ENCODE data around the gene CHIT1.

- TF ChIP-seq POLR2A (IDR thresholded peaks at IDR 0.05; ENCODE audit: low read length), result no peak
- no peak for TF ChIP-seq GATA1 (IDR thresholded peaks at IDR 0.05; ENCODE audit: low read depth, low read length)
These were observed 14.6 kb downstream of the CHIT1 start for GRCh38 chr1:203214871-203215270.
